B cell (primary cell): ENCODE measurements around the gene ACACB.

Experiments used
- EZH2 ChIP-seq: IDR thresholded peaks from 2 replicates; pipeline ENCODE4 v1.6.1; 2012; ENCODE audit warnings: borderline replicate concordance, low read depth, mild to moderate bottlenecking, moderate library complexity, low read length; ENCODE audit not compliant: insufficient read depth, poor library complexity, severe bottlenecking
- TF ChIP-seq, protein P1 (sequence below): fragments of 200-600 bp; IDR thresholded peaks from one replicate; pipeline ENCODE4 v1.8.0; 2022; ENCODE audit warnings: antibody characterized with exemption, mild to moderate bottlenecking

DNA sequence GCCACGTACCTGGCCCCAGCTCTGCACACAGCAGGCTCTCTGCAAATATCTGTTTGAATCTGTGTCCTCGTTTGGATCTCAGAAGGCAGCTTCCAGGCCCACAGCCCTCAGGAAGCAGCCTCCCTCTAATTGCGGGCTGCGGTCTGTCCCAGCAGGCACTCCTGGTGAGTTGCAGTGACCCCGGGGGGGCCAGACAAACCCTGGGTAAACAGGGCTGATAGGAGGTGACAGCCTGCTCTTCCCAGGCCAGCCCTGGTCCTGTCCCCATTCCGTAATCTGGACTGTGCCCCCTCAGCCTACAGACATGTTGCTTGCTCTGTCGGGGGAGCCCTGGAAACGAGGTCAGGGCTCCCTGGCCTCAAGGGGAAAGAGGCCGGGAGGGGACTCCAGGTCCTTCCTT, 190.7 kb downstream of the ACACB start:
- TF ChIP-seq, protein P1, sequence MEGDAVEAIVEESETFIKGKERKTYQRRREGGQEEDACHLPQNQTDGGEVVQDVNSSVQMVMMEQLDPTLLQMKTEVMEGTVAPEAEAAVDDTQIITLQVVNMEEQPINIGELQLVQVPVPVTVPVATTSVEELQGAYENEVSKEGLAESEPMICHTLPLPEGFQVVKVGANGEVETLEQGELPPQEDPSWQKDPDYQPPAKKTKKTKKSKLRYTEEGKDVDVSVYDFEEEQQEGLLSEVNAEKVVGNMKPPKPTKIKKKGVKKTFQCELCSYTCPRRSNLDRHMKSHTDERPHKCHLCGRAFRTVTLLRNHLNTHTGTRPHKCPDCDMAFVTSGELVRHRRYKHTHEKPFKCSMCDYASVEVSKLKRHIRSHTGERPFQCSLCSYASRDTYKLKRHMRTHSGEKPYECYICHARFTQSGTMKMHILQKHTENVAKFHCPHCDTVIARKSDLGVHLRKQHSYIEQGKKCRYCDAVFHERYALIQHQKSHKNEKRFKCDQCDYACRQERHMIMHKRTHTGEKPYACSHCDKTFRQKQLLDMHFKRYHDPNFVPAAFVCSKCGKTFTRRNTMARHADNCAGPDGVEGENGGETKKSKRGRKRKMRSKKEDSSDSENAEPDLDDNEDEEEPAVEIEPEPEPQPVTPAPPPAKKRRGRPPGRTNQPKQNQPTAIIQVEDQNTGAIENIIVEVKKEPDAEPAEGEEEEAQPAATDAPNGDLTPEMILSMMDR: no peak
- no peak for TF ChIP-seq EZH2
